Glomerular endothelial cell (primary cell): ENCODE data around the gene ANGPTL8. TPM values are rescaled to one million over a fixed set of nuclear protein-coding genes. Genes with fewer than 3 reads are reported as not detected.

ENCODE experiments used
- DNase-seq: peaks from one replicate; pipeline ENCODE4 v3.0.0-alpha.2; 2011; ENCODE audit warnings: low read depth, low spot score; ENCODE audit errors: extremely low read depth
- total RNA-seq: library from RNA; depleted of rRNA; stranded (reverse); fragments of >200 nt; gene quantifications from 2 replicates; pipeline ENCODE4 v1.2.3, GENCODE V29; 2015

The ANGPTL8 gene
- total RNA-seq, 1 donor from 2014 or later: not detected

GRCh38 chr19:11234486-11235075 lies 4.8 kb upstream of the ANGPTL8 start:
- no peak for DNase-seq

DNA sequence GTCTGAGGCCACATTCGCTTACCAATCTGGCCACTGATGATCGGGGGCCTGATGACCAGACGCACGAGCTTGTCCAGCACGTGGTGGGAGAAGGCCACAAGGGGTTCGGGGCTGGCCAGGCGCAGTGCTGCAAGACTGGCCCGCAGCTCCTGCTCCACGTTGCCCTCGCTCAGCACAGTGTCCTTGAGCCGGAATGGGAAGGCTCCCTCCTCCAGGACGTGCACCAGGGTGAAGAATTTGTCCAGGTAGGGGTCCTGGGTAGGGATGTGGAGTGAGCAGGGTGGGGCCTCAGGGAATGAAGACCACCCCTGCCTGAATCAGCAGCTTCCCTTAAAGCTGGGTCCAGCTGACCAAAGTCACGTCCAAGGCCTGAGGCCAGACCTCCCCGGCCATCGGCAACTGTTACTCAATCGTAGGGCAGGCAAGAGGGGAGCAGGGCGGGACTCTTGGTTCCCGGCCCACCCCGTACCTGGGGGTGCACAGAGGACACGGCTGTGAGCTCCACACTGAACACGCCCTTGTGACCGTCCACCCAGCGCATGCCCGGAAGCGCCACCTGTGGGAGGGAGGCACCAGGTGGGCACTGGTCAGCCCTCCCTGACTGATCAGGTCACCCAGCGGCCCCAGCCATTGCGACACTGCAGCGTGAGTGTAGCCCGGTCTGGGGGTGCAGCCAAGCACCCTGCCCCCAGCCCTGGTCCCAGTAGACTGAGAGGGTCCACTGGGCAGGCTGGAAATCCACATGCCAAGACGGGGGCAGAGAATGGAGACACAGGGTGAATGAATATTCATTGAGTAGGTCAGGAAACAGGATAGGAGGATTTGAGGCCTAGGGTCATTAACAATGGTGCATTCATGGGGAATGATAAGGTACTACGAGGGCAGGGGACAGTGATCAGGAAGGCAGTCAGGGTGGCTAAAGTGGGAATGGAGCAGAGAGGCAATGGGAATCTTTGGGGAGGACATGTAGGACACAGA lies 2.8 kb upstream of the ANGPTL8 start:
- no peak for DNase-seq

GRCh38 chr19:11237321-11237720 lies 2.1 kb upstream of the ANGPTL8 start:
- DNase-seq: no peak

- no peak for DNase-seq
These were observed 1.4 kb upstream of the ANGPTL8 start for GRCh38 chr19:11238041-11238440.

GRCh38 chr19:11238781-11239376 lies 540 bp upstream of the ANGPTL8 start:
- DNase-seq: no peak

DNA sequence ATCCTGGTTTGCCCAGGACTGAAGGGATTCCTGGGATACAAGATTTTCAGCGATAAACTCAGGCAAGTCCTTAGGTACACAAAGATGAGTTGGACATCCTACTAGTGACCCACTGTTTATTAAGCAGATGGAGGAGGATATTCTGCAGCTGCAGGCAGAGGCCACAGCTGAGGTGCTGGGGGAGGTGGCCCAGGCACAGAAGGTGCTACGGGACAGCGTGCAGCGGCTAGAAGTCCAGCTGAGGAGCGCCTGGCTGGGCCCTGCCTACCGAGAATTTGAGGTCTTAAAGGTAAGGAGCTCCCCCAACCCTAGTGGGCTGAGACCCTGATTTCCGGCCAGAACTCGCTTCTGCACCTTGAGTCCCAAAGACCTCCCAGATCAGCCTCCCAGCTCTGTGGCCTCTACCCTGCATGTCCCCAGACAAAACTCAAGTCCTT lies 607 bp downstream of the ANGPTL8 start:
- no peak for DNase-seq

- DNase-seq: no peak
These were observed 2.6 kb downstream of the ANGPTL8 start for GRCh38 chr19:11242025-11242424.

DNA sequence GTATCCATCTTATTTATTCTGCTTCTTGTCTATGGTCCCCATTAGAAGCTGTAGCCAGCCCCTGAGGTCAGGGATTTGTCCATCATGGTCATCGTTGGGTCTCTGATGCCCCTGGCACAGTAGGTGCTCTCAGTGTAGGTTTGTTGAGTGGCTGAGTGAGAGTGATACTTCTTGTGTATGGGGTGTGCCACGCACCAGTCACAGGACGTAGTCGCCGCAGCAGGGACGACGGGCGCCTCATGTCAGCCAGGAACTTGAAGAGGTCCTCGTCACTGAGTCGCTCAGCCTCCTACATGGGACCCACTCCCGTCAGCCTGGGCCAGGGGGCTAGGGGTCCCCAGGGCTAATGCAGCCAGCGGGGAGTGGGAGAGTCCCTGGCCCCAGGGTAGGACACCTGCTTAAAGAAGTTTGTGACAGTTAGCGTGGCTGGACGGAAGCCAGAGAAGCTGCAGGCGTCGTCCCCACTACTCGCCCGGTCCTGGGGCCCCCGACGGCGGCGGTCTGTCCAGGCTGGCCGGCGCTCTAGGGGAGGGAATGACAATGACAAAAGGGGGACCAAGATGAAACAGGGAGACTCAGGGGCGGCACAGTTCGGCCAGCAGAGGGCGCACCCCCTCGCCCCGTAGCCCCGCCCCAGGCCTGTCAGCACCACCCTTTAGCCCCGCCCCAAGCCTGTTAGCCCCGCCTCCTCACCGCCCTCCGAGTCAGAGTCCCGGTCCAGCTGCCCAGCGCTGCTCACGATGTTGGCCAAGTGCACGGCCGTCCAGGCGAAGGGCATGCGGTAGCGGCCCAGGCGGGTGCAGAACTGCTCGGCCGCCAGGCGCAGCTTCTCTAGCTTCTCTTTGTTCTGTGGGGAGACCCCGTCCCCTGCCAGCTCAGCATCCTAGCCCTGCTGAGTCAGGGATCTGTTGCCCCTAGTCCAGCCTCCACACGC lies 3.7 kb downstream of the ANGPTL8 start:
- DNase-seq: no peak

DNA sequence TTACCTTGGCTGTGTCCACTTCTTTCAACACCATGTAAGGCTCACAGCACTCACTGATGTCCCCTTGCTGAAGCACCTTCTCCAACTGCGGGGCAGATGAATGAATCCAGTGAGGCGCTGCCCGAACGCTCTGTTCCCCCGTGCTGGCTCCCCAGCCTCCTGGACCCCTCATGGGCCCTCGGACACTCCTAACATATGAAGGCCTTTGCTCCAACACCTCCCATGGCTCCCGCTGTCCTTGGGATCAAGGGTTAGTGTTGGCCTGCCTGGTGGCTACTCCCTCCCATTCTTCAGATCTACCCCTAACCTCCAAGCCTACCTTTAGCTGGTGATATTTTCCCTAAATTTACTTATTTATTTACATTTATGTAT lies 4.4 kb downstream of the ANGPTL8 start:
- DNase-seq: no peak

DNA sequence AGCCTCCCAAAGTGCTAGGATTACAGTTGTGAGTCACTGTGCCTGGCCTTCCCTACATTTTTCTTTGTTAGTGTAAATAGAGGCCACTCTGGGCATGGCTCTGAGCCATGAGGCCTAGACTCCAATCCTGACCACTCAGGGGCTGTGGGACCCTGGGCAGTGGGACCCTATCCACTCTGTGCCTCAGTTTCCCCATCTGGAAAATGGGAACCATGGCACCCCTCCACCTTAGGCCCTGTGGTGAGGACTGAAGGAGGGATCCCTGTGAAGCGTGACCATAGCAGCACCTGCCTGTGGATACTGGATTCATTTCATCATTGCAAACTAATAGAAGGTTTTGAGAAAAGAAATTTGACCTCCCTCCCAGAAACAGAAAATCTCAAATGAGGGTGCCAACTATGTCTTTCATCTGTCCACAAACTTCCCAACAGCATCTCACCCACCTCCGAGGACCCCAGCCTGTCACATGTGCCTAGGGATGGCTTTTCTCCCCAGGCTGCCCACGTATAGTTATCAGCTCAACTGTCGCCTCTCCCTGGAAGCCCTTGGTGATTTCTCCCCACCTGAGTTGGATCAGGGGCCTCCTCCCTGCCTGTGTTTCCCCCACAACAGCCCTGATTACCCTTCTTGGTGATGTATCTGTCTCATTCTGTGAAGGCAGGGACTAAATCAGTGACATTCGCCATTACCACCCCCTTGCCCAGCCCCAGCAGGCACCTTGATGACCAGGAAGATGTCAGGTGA lies 5.6 kb downstream of the ANGPTL8 start:
- no peak for DNase-seq

DNA sequence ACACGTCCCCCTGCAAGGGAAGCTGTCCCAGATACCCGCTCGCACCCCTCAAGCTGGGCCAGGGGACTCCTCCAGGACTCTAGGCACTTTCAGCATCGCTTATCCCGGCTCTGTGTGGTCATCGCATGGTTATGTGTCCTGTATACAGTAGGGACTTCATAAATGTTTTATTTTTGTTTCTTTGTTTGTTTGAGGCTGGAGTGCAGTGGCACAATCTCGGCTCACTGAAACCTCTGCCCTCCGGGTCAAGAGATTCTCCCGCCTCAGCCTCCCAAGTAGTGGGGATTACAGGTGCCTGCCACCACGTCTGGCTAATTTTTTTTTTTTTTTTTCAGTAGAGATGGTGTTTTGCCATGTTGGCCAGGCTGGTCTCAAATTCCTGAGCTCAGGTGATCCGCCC lies 7.5 kb downstream of the ANGPTL8 start:
- DNase-seq: no peak

DNA sequence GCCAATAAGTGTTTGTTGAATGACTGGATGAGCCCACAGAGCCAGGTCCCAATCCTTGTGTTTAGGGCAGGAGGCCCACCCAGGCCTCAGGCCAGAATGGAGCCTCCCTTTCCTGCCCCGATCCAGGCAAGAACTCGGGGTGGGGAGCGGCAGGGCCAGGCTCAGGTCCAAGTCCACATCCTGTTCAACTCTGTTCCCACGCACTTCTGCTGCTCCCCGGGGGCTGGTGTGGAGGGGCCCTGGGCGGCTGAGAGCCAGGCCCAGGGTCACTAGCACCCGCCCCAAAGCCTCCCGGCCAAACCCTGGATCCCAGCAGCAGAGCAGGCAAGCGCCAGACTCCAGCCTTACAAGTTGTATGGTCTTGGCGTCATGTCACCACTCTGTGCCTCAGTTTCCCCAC lies 8.0 kb downstream of the ANGPTL8 start:
- no peak for DNase-seq

DNA sequence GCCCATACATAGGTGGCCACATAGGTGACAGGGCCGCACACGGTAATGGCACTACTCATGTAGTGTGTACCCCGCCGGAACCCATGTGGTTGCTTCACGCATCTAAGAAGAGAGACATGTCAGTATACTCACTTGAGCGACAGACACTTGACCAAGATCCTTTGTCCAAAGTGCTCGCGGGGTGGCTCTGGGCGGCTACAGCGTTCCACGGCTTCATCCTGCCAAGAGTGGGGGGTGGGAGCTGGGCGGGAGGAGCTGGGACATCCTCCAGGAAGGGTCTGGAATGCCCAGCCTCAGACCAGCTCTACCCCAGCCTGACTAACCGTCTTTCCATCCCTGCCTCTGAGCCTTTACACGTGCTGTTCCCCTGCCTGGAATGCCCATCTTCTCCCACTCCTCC lies 8.5 kb downstream of the ANGPTL8 start:
- DNase-seq: no peak

DNA sequence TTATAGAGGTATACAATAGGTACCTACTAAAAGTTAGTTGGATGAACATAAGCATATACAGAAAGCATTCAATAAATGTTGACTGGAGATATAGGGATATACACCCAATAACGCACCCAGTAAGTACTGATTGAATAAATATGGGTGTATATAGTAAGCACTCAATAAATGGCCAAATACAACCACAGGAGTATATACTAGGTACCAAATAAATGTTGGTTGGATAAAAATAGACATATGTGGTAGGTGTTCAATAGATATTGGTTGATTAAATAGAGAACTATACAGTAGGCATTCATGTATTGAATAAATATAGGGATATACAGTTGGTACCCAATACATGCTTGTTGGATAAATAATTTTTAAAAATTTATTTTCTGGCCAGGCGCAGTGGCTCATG lies 9.4 kb downstream of the ANGPTL8 start:
- no peak for DNase-seq

DNA sequence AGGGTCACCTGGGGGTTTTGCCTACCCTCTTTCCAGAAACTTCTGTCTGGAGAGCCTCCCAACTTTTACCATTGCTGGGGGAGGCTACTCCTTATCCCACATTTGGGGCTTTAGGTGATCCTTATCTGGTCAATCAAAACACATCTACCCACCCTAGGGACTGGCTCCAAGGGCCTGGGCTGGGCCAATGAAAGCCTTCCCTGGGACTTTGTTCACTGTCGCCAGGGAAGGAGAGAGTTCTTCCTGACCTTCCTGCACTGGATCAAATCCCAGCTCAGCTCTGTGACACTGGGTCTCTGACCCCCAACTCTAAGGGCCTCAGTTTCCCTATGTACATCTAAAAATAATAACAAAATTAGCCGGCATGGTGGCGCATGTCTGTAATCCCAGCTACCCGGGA lies 11.8 kb downstream of the ANGPTL8 start:
- DNase-seq: no peak

GRCh38 chr19:11251650-11252314 lies 12.4 kb downstream of the ANGPTL8 start:
- no peak for DNase-seq

GRCh38 chr19:11252665-11253355 lies 13.4 kb downstream of the ANGPTL8 start:
- no peak for DNase-seq

- no peak for DNase-seq
These were observed 15.2 kb downstream of the ANGPTL8 start for GRCh38 chr19:11254666-11255065.

GRCh38 chr19:11256189-11256588 lies 16.8 kb downstream of the ANGPTL8 start:
- no peak for DNase-seq
